ENCODE results near the gene MRGPRX1.

DNA sequence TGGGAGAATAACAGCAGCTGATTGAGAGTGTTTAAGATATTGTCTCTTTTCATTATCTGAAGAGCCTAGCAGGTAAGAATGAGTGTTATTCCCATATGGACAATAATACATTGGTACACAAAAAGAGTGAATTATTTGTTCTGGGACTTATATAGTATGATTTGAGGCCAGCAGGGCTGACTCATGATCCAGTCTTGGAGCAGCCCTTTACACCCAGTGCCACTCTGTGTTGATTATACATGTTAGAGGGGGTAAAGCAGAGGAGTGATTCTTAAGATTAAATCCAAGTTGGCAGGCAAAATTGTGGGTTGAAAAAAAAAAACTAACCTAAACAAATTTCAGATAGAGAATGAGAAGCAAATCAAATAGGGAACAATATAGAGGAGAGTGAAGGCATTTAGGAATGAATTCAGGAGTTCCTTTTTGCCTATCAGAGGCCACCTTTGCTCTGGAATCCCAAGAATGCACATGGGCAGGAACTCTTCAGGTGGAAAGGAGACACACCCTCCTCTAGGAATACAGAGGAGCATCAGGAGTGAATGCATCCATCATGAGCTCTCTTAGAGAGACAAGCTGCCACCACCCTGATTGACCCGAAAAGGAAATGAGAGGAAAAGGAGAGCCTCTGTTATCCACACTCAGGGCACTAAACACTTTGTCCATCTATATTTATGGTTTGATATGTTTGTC, 19.2 kb upstream of the MRGPRX1 start:
- TF ChIP-seq, protein P1, sequence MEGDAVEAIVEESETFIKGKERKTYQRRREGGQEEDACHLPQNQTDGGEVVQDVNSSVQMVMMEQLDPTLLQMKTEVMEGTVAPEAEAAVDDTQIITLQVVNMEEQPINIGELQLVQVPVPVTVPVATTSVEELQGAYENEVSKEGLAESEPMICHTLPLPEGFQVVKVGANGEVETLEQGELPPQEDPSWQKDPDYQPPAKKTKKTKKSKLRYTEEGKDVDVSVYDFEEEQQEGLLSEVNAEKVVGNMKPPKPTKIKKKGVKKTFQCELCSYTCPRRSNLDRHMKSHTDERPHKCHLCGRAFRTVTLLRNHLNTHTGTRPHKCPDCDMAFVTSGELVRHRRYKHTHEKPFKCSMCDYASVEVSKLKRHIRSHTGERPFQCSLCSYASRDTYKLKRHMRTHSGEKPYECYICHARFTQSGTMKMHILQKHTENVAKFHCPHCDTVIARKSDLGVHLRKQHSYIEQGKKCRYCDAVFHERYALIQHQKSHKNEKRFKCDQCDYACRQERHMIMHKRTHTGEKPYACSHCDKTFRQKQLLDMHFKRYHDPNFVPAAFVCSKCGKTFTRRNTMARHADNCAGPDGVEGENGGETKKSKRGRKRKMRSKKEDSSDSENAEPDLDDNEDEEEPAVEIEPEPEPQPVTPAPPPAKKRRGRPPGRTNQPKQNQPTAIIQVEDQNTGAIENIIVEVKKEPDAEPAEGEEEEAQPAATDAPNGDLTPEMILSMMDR (IDR thresholded peaks at IDR 0.05): no peak
- no peak for TF ChIP-seq POLR2AphosphoS5 (IDR thresholded peaks at IDR 0.05)
